H1 (cell line): ENCODE data around the gene NAV2. TPM values are rescaled to one million over a fixed set of nuclear protein-coding genes. Genes with fewer than 3 reads are reported as not detected.

ENCODE experiments used
- ATF3 ChIP-seq: IDR thresholded peaks from 2 replicates; pipeline ENCODE4 v1.6.1; 2011; ENCODE audit warnings: low read depth, mild to moderate bottlenecking, low read length; ENCODE audit not compliant: insufficient read depth
- BACH1 ChIP-seq: IDR thresholded peaks from 2 replicates; pipeline ENCODE4 v1.6.1; 2012; ENCODE audit warnings: low read length, improper control_type of control experiment
- BCL11A ChIP-seq, 2 experiments: IDR thresholded peaks; one replicate each; pipeline ENCODE4 v1.6.1; 2011; ENCODE audit warnings: low read depth in 2 of 2, low read length in 2 of 2, mild to moderate bottlenecking in 2 of 2
- BRCA1 ChIP-seq: IDR thresholded peaks from 2 replicates; pipeline ENCODE4 v1.6.1; 2012; ENCODE audit warnings: low read depth, low read length, improper control_type of control experiment
- CHD1 ChIP-seq: IDR thresholded peaks from 2 replicates; pipeline ENCODE4 v1.6.1; 2012; ENCODE audit warnings: low read depth, low read length, improper control_type of control experiment
- CTBP2 ChIP-seq: IDR thresholded peaks from 2 replicates; pipeline ENCODE4 v1.7.0; 2011; ENCODE audit warnings: borderline replicate concordance, mild to moderate bottlenecking, moderate library complexity, mixed read lengths, low read length; ENCODE audit not compliant: insufficient read depth, insufficient read length
- EGR1 ChIP-seq: IDR thresholded peaks from 2 replicates; pipeline ENCODE4 v1.6.1; 2011; ENCODE audit warnings: low read depth, low read length, borderline replicate concordance
- GTF2F1 ChIP-seq: IDR thresholded peaks from 2 replicates; pipeline ENCODE4 v1.6.1; 2012; ENCODE audit warnings: low read depth, low read length, improper control_type of control experiment, borderline replicate concordance
- KDM4A ChIP-seq: IDR thresholded peaks from one replicate; pipeline ENCODE4 v1.7.1; 2012; ENCODE audit warnings: low read depth, mild to moderate bottlenecking, moderate library complexity, low read length, inconsistent platforms; ENCODE audit not compliant: severe bottlenecking
- KDM5A ChIP-seq: fragments of 200-600 bp; IDR thresholded peaks from 2 replicates; pipeline ENCODE4 v1.7.1; 2012; ENCODE audit warnings: mild to moderate bottlenecking, low read length, inconsistent platforms, mixed read lengths
- MAX ChIP-seq: IDR thresholded peaks from 2 replicates; pipeline ENCODE4 v1.6.1; 2012; ENCODE audit warnings: inconsistent platforms
- NRF1 ChIP-seq: IDR thresholded peaks from 2 replicates; pipeline ENCODE4 v1.6.1; 2011; ENCODE audit warnings: mild to moderate bottlenecking, low read depth, low read length, improper control_type of control experiment
- RAD21 ChIP-seq, 2 experiments: IDR thresholded peaks in 1 of 2; conservative IDR thresholded peaks in 1 of 2; 2 replicates each; pipeline ENCODE4 v1.6.1; 2011; ENCODE audit warnings: low read depth in 2 of 2, low read length in 2 of 2, improper control_type of control experiment in 1 of 2, inconsistent platforms in 1 of 2, mild to moderate bottlenecking in 1 of 2, moderate library complexity in 1 of 2
- RFX5 ChIP-seq: IDR thresholded peaks from 2 replicates; pipeline ENCODE4 v1.6.1; 2011; ENCODE audit warnings: low read depth, low read length, improper control_type of control experiment, borderline replicate concordance
- RNF2 ChIP-seq: fragments of 200-900, 300-1000 bp; sonication (generic); IDR thresholded peaks from 2 replicates; pipeline ENCODE4 v1.7.1; 2016; ENCODE audit warnings: borderline replicate concordance, low read depth, mild to moderate bottlenecking, antibody characterized with exemption, low read length; ENCODE audit not compliant: poor library complexity, severe bottlenecking; ENCODE audit errors: missing control alignments
- RXRA ChIP-seq: IDR thresholded peaks from 2 replicates; pipeline ENCODE4 v1.6.1; 2011; ENCODE audit warnings: low read depth, mild to moderate bottlenecking, low read length, moderate library complexity; ENCODE audit not compliant: insufficient read depth
- SIX5 ChIP-seq: IDR thresholded peaks from 2 replicates; pipeline ENCODE4 v1.6.1; 2011; ENCODE audit warnings: mild to moderate bottlenecking, low read depth, low read length
- SP1 ChIP-seq: IDR thresholded peaks from 2 replicates; pipeline ENCODE4 v1.6.1; 2011; ENCODE audit warnings: low read depth, low read length
- SP2 ChIP-seq: IDR thresholded peaks from 2 replicates; pipeline ENCODE4 v1.6.1; 2012; ENCODE audit warnings: mild to moderate bottlenecking, low read length, inconsistent platforms
- SUZ12 ChIP-seq: fragments of 200-600 bp; sonication (generic); IDR thresholded peaks from 2 replicates; pipeline ENCODE4 v1.6.1; 2012; ENCODE audit warnings: mild to moderate bottlenecking, inconsistent platforms, low read length, moderate library complexity, mixed read lengths
- TAF1 ChIP-seq: IDR thresholded peaks from 2 replicates; pipeline ENCODE4 v1.6.1; 2011; ENCODE audit warnings: mild to moderate bottlenecking, low read depth, low read length
- polyA plus RNA-seq, 7 experiments: library from polyadenylated mRNA; depleted of rRNA in 3 of 7; stranded (reverse) in 5 of 7; unstranded in 2 of 7; fragments of >200 nt in 5 of 7; fragments of 200-250 nt in 2 of 7; gene quantifications; 1 replicate in 5 of 7; 2 replicates in 1 of 7; 4 replicates in 1 of 7; pipeline versions ENCODE4 v1.2.1 to v1.2.3, GENCODE V29; 2011 to 2013; ENCODE audit warnings: missing spikeins in 2 of 7, mixed read lengths in 2 of 7
- total RNA-seq: library from RNA; stranded (reverse); fragmentation: NEBNext Ultra II Directional; extraction: Animal tissue kit (Norgen Biotek cat#: 25700); gene quantifications from 2 replicates; pipeline ENCODE4 v1.2.1, GENCODE V29; 2021

The NAV2 gene
- total and polyA plus RNA-seq, 2 of the 8 experiments (the other 6 are each of a cell fraction or from before 2014, with no cell fraction given): 35.6 to 73.6 TPM

- TF ChIP-seq RXRA (no peak), BACH1 (no peak), SUZ12 (no peak; the same call in 1 of the 2 replicates), KDM4A (no peak), BRCA1 (no peak), CTBP2 (no peak), SP1 (no peak), SIX5 (no peak), SP2 (no peak), BCL11A (IDR thresholded peaks at IDR 0.05; ENCODE audit: low read depth in 2 of 2, low read length in 2 of 2) (no peak), CHD1 (no peak), RFX5 (no peak), NRF1 (no peak), ATF3 (no peak), GTF2F1 (0 out of 2 replicates have a peak, but pooled peaks have one; percentile 44), TAF1 (peak; percentile 72), MAX (peak; percentile 91; the same call in 1 of the 2 replicates), RNF2 (peak; percentile 29), EGR1 (no peak), RAD21 (IDR thresholded peaks at IDR 0.05 in 1 of 2, conservative IDR thresholded peaks at IDR 0.05 in 1 of 2; ENCODE audit: low read depth in 2 of 2, low read length in 2 of 2) (no peak), KDM5A (no peak)
Measured at GRCh38 chr11:19712281-19713195, at the start of gene NAV2 (continued).
